Fibroblast of lung (primary cell): ENCODE measurements around the gene EFHC1. TPM values are rescaled to one million over a fixed set of nuclear protein-coding genes. Genes with fewer than 3 reads are reported as not detected.

Source experiments
- DNase-seq, 2 donors: peaks; one replicate each; pipeline versions ENCODE4 v3.0.0 to v3.0.0-alpha.2; 2010; ENCODE audit warnings: low read depth in 2 of 2
- H2AFZ ChIP-seq: 2 replicates; pipeline ENCODE4 v1.5.1; 2012; ENCODE audit warnings: low read length, control low read depth, inconsistent platforms
- H3K27ac ChIP-seq: 2 replicates; pipeline ENCODE4 v1.5.1; 2011; ENCODE audit warnings: low read length, control low read depth; ENCODE audit not compliant: insufficient read depth
- H3K27me3 ChIP-seq: 2 replicates; pipeline ENCODE4 v1.5.1; 2011; ENCODE audit warnings: mild to moderate bottlenecking, low read length; ENCODE audit not compliant: control insufficient read depth, insufficient read depth
- H3K36me3 ChIP-seq: 2 replicates; pipeline ENCODE4 v1.5.1; 2011; ENCODE audit warnings: low read length; ENCODE audit not compliant: control insufficient read depth, insufficient read depth
- H3K4me1 ChIP-seq: 2 replicates; pipeline ENCODE4 v1.5.1; 2011; ENCODE audit warnings: low read length; ENCODE audit not compliant: control insufficient read depth, insufficient read depth; ENCODE audit errors: extremely low read depth
- H3K4me2 ChIP-seq: 2 replicates; pipeline ENCODE4 v1.5.1; 2011; ENCODE audit warnings: low read length, control low read depth; ENCODE audit not compliant: insufficient read depth; ENCODE audit errors: extremely low read depth
- H3K4me3 ChIP-seq, 4 experiments: fragments of 200-600 bp in 1 of 4; sonication (generic) in 1 of 4; replicated peaks in 1 of 4; 2 replicates each; pipeline ENCODE4 v1.5.1; 2011 to 2016; ENCODE audit warnings: low read length in 4 of 4, low read depth in 3 of 4, mild to moderate bottlenecking in 3 of 4, control low read depth in 2 of 4, inconsistent platforms in 1 of 4, mixed read lengths in 1 of 4; ENCODE audit not compliant: insufficient read depth in 1 of 4; ENCODE audit errors: control extremely low read depth in 1 of 4
- H3K79me2 ChIP-seq: 2 replicates; pipeline ENCODE4 v1.5.1; 2012; ENCODE audit warnings: mild to moderate bottlenecking, low read length, inconsistent platforms; ENCODE audit not compliant: control insufficient read depth, insufficient read depth
- H3K9ac ChIP-seq: 2 replicates; pipeline ENCODE4 v1.5.1; 2011; ENCODE audit warnings: mild to moderate bottlenecking, low read length, control low read depth; ENCODE audit not compliant: insufficient read depth
- H3K9me3 ChIP-seq: 2 replicates; pipeline ENCODE4 v1.5.1; 2012; ENCODE audit warnings: low read depth, low read length; ENCODE audit not compliant: control insufficient read depth, insufficient read depth
- H4K20me1 ChIP-seq: 2 replicates; pipeline ENCODE4 v1.5.1; 2011; ENCODE audit warnings: low read length; ENCODE audit not compliant: control insufficient read depth, insufficient read depth; ENCODE audit errors: extremely low read depth
- CTCF ChIP-seq, 2 donors: IDR thresholded peaks in 1 of 2; conservative IDR thresholded peaks in 1 of 2; 1 replicate in 1 of 2; 2 replicates in 1 of 2; pipeline ENCODE4 v1.5.1; 2011 to 2012; ENCODE audit warnings: low read length in 2 of 2, control low read depth in 1 of 2, inconsistent platforms in 1 of 2, low read depth in 1 of 2, mild to moderate bottlenecking in 1 of 2
- EZH2 ChIP-seq: IDR thresholded peaks from 2 replicates; pipeline ENCODE4 v1.5.1; 2012; ENCODE audit warnings: low read length, control low read depth, mild to moderate bottlenecking; ENCODE audit errors: missing control alignments
- polyA plus RNA-seq, 2 donors: library from polyadenylated mRNA; depleted of rRNA in 1 of 2; stranded (reverse) in 1 of 2; unstranded in 1 of 2; fragments of >200 nt; gene quantifications; 2 replicates each; pipeline ENCODE4 v1.2.1, GENCODE V29; 2011 to 2012; ENCODE audit warnings: missing spikeins in 1 of 2
- total RNA-seq: library from RNA; depleted of rRNA; stranded (reverse); fragments of >200 nt; gene quantifications from 2 replicates; pipeline ENCODE4 v1.2.1, GENCODE V29; 2014

The EFHC1 gene
- total and polyA plus RNA-seq, 2 donors (not counting 1 experiment from before 2014, with no cell fraction given) = 29.4 to 32.9 TPM

GRCh38 chr6:52494298-52495072 is 74.3 kb downstream of the EFHC1 start:
- H3K4me1 ChIP-seq = peaks cover 17% of the 10 kb centered on the region
- no peak overlapping the region for H3K9ac ChIP-seq
- no peak overlapping the region for H3K4me3 ChIP-seq
- no peaks in the 10 kb centered on the region for H3K9me3 ChIP-seq
- H3K4me2 ChIP-seq = no peak overlapping the region
- H2AFZ ChIP-seq = no peak overlapping the region
- no peaks in the 10 kb centered on the region for H4K20me1 ChIP-seq
- TF ChIP-seq EZH2 = no peak
- TF ChIP-seq CTCF (conservative IDR thresholded peaks at IDR 0.05 in 1 of 2, IDR thresholded peaks at IDR 0.05 in 1 of 2; ENCODE audit: low read depth in 1 of 2, low read length in 2 of 2) = no peak
- H3K27ac ChIP-seq = no peak overlapping the region
- H3K79me2 ChIP-seq = no peaks in the 10 kb centered on the region
- no peaks in the 10 kb centered on the region for H3K27me3 ChIP-seq
- H3K36me3 ChIP-seq = peaks cover under 1% of the 10 kb centered on the region
- no peak for DNase-seq

GRCh38 chr6:52495922-52496321 is 75.8 kb downstream of the EFHC1 start:
- Histone ChIP-seq H3K36me3 (peaks cover 6% of the 10 kb centered on the region), H3K9ac (no peak overlapping the region), H3K79me2 (no peaks in the 10 kb centered on the region), H3K4me2 (no peak overlapping the region), H3K4me3 (no peak overlapping the region), H4K20me1 (no peaks in the 10 kb centered on the region), H3K9me3 (no peaks in the 10 kb centered on the region), H2AFZ (no peak overlapping the region), H3K27me3 (no peaks in the 10 kb centered on the region), H3K27ac (no peak overlapping the region), H3K4me1 (peaks cover 22% of the 10 kb centered on the region)
- no peak for TF ChIP-seq CTCF (conservative IDR thresholded peaks at IDR 0.05 in 1 of 2, IDR thresholded peaks at IDR 0.05 in 1 of 2; ENCODE audit: low read depth in 1 of 2, low read length in 2 of 2)
- TF ChIP-seq EZH2 = no peak
- no peak for DNase-seq

- TF ChIP-seq EZH2 = no peak
- TF ChIP-seq CTCF (conservative IDR thresholded peaks at IDR 0.05 in 1 of 2, IDR thresholded peaks at IDR 0.05 in 1 of 2; ENCODE audit: low read depth in 1 of 2, low read length in 2 of 2) = no peak
- Histone ChIP-seq H4K20me1 (no peaks in the 10 kb centered on the region), H3K27me3 (no peaks in the 10 kb centered on the region), H3K79me2 (no peaks in the 10 kb centered on the region), H3K4me3 (no peak overlapping the region), H3K9me3 (no peaks in the 10 kb centered on the region), H3K9ac (no peak overlapping the region), H3K27ac (no peak overlapping the region), H3K36me3 (peaks cover 6% of the 10 kb centered on the region), H2AFZ (no peak overlapping the region), H3K4me1 (peaks cover 22% of the 10 kb centered on the region), H3K4me2 (no peak overlapping the region)
- DNase-seq = no peak
Observed at GRCh38 chr6:52496631-52497030, 76.5 kb downstream of the EFHC1 start.
